WERI-Rb-1 (cell line): ENCODE data around the gene R3HDM2.

Source experiments
- DNase-seq: peaks from one replicate; pipeline ENCODE4 v3.0.0-alpha.2; 2020
- H3K27ac ChIP-seq: fragments of 250-450 bp; sonication (Bioruptor Pico); 2 replicates; pipeline ENCODE4 v1.5.1; 2020; ENCODE audit warnings: mild to moderate bottlenecking, moderate library complexity
- H3K27me3 ChIP-seq: fragments of 250-450 bp; sonication (Bioruptor Pico); 2 replicates; pipeline ENCODE4 v1.5.1; 2021; ENCODE audit warnings: mild to moderate bottlenecking, low read depth, moderate library complexity; ENCODE audit not compliant: insufficient read depth, severe bottlenecking
- H3K36me3 ChIP-seq: fragments of 250-450 bp; sonication (Bioruptor Pico); 2 replicates; pipeline ENCODE4 v1.5.1; 2020; ENCODE audit warnings: mild to moderate bottlenecking, moderate library complexity
- H3K4me3 ChIP-seq: 2 replicates; pipeline ENCODE4 v1.5.1; 2011; ENCODE audit warnings: low read depth, mild to moderate bottlenecking, control low read depth, low read length
- H3K9me3 ChIP-seq: fragments of 250-450 bp; sonication (Bioruptor Pico); 2 replicates; pipeline ENCODE4 v1.5.1; 2021; ENCODE audit warnings: mild to moderate bottlenecking, moderate library complexity; ENCODE audit not compliant: severe bottlenecking
- TF ChIP-seq, protein P1 (sequence below): IDR thresholded peaks from 2 replicates; pipeline ENCODE4 v1.5.1; 2011; ENCODE audit warnings: low read depth, mild to moderate bottlenecking, control low read depth, inconsistent platforms, low read length

Gene R3HDM2

DNA sequence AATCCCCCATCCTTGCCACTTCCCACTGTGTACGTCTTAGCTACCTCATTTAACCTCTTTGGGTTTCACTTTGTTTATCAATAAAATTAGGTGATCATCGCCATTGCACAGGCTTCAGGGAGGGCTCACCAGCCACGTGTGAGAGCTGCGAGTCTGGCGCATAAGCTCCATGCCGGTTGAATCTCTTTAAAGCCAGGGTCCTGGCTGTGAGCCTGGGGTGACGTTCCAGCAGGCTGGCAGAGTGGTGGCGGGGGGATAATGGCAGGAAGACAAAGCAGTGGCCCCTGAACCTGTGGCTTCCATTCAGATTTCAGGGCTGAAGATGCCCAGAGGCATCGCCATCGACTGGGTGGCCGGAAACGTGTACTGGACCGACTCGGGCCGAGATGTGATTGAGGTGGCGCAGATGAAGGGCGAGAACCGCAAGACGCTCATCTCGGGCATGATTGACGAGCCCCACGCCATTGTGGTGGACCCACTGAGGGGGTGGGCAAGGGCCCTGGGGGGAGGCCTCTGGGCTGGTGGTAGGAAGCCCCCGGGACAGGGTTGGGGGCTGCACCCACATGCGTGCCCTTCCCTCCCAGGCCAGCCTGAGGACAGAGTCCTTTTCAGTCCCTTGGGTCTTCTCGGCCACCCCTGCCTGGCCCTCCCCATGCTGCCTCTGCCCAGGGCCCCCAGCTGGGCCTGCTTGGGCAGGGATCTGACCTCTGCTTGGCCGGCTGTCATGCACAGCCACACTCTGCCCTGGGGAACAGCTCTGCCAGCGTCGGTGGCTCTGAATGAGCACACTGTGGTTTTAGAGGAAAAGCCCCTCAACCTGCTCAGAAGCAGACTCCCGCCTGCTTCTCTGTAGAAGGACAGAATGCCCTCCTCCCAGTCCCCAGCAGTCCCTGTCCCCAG, 222.9 kb downstream of the R3HDM2 start:
- Histone ChIP-seq H3K36me3 (peaks cover 3% of the 10 kb centered on the region; the same call in 1 of the 2 replicates), H3K27ac (no peak overlapping the region), H3K4me3 (no peak overlapping the region), H3K27me3 (no peaks in the 10 kb centered on the region), H3K9me3 (no peaks in the 10 kb centered on the region)
- DNase-seq = no peak
- TF ChIP-seq, protein P1, sequence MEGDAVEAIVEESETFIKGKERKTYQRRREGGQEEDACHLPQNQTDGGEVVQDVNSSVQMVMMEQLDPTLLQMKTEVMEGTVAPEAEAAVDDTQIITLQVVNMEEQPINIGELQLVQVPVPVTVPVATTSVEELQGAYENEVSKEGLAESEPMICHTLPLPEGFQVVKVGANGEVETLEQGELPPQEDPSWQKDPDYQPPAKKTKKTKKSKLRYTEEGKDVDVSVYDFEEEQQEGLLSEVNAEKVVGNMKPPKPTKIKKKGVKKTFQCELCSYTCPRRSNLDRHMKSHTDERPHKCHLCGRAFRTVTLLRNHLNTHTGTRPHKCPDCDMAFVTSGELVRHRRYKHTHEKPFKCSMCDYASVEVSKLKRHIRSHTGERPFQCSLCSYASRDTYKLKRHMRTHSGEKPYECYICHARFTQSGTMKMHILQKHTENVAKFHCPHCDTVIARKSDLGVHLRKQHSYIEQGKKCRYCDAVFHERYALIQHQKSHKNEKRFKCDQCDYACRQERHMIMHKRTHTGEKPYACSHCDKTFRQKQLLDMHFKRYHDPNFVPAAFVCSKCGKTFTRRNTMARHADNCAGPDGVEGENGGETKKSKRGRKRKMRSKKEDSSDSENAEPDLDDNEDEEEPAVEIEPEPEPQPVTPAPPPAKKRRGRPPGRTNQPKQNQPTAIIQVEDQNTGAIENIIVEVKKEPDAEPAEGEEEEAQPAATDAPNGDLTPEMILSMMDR = no peak

- Histone ChIP-seq H3K36me3 (peaks cover 3% of the 10 kb centered on the region; the same call in 1 of the 2 replicates), H3K9me3 (no peaks in the 10 kb centered on the region), H3K27ac (no peak overlapping the region), H3K4me3 (no peak overlapping the region), H3K27me3 (no peaks in the 10 kb centered on the region)
- TF ChIP-seq, protein P1 = no peak
- DNase-seq = no peak
Observed at GRCh38 chr12:57205931-57206330, 224.9 kb downstream of the R3HDM2 start.

DNA sequence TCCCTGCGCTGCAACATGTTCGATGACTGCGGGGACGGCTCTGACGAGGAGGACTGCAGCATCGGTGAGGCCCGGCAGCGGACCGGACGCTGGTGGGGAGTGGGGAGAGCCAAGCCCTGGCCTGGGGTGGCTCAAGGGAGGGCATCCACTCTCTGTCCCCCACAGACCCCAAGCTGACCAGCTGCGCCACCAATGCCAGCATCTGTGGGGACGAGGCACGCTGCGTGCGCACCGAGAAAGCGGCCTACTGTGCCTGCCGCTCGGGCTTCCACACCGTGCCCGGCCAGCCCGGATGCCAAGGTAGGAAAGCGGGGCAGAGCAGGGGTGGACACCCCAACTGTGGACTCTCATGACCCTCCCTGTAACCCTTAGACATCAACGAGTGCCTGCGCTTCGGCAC, 225.7 kb downstream of the R3HDM2 start:
- H3K27me3 ChIP-seq = no peaks in the 10 kb centered on the region
- no peaks in the 10 kb centered on the region for H3K9me3 ChIP-seq

GRCh38 chr12:57204454-57204853, 226.4 kb downstream of the R3HDM2 start:
- Histone ChIP-seq H3K36me3 (peaks cover 3% of the 10 kb centered on the region; the same call in 1 of the 2 replicates), H3K4me3 (no peak overlapping the region), H3K27me3 (no peaks in the 10 kb centered on the region), H3K9me3 (no peaks in the 10 kb centered on the region), H3K27ac (no peak overlapping the region)
- no peak for DNase-seq
- TF ChIP-seq, protein P1 = no peak

More for the DNA sequence above, 225.7 kb downstream of the R3HDM2 start:
- TF ChIP-seq, protein P1 = no peak
- H3K4me3 ChIP-seq = no peak overlapping the region
- DNase-seq = no peak
- H3K27ac ChIP-seq = no peak overlapping the region
- peaks cover 3% of the 10 kb centered on the region; the same call in 1 of the 2 replicates for H3K36me3 ChIP-seq

DNA sequence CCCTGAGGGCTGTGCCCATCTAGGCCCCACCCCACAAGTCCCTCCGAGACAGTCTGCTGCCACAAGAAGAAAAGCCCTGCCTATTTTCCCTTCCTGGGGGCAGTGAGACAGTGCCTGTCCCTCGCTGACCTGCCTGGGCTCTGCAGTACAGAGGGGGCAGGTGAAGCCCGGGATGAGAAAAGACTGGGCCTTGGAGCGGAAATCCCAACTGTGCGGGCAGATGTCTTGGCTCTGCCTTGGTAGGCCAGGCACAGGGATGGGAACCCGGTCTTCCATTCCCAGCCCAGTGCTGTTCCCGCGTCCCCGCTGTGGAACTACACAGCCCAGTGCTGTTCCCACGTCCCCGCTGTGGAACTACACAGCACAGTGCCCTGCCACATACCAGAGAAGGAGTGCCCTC, 227.1 kb downstream of the R3HDM2 start:
- DNase-seq = no peak
- H3K36me3 ChIP-seq = peaks cover 3% of the 10 kb centered on the region; the same call in 1 of the 2 replicates
- no peaks in the 10 kb centered on the region for H3K27me3 ChIP-seq
- H3K27ac ChIP-seq = no peak overlapping the region
- TF ChIP-seq, protein P1 = no peak
- no peaks in the 10 kb centered on the region for H3K9me3 ChIP-seq
- H3K4me3 ChIP-seq = no peak overlapping the region
